Measurements from ENCODE around the gene PCP4L1.

Gene PCP4L1

DNA sequence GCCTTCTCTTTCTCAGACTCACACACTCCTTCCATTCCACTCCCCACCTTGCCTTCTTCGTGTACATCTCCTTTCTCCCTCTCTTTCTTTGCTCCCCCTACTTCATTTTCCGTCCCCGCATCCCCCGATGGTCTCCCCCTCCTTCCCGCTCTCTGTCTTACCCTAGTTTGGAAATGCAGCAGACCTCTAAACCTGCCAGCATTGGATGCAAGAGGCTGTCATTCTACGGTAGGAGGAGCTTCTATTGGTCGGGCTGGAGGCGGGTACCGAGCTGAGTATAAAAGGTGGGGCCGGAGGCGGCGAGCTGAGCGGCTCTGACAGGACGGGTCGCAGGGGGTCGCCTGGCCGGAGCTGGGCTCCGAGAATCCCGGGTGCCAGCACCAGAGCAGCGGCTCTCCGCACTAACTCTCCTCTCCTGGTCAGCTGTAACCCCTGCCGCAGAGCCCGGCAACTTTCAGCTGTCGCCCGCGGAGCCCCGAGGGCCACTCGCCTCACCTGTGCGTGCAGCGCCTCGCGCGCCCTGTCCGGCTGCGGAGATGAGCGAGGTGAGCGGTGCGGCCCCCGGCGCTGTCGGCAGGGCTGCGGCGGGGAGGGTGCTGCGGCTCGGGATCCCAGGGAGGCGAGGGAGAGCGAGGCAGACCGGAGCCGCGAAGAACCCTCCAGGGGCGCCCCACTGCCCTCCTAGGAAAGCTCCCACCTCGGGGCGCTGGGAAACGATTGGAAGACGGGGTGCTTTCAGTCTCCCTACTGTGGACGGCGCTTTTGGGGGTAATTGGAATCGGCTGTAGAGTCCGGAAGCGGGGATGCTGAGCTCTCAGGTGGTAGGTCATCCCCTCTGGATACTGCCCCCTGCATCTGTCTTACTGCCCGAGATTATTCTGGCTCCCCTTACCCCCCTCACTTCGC lies at the start of gene PCP4L1:
TSS of gene PCP4L1 (plus strand) at position 307 of the 906 bp plus-strand sequence. CDS start at position 537, 230 bp downstream.
- H3K27me3 ChIP-seq (ENCODE audit: control insufficient read depth in 1 of 2, insufficient read depth in 2 of 2, low read length in 2 of 2), result peaks cover 13 to 26% of the 10 kb centered on the region in 2 donors
- peak within 1 kb of the TSS; percentile 62 to 63 for H3K4me3 ChIP-seq (ENCODE audit: low read depth in 1 of 2, low read length in 2 of 2)
- peaks cover 0 to 3% of the 10 kb centered on the region in 2 donors for H3K9me3 ChIP-seq (ENCODE audit: control insufficient read depth in 1 of 2, low read length in 2 of 2)
- no peaks in the 10 kb centered on the region for H3K36me3 ChIP-seq (ENCODE audit: control insufficient read depth in 1 of 2, insufficient read depth in 2 of 2, low read length in 2 of 2)
- no peak within 1 kb of the TSS for H3K27ac ChIP-seq (ENCODE audit: low read depth, low read length)
- H3K4me1 ChIP-seq (ENCODE audit: control insufficient read depth in 1 of 2, insufficient read depth in 2 of 2, low read length in 2 of 2), result peaks cover 11 to 17% of the 10 kb centered on the region in 2 donors
- no peak within 1 kb of the TSS for H3K9ac ChIP-seq (ENCODE audit: low read depth in 1 of 2, low read length in 2 of 2)

DNA sequence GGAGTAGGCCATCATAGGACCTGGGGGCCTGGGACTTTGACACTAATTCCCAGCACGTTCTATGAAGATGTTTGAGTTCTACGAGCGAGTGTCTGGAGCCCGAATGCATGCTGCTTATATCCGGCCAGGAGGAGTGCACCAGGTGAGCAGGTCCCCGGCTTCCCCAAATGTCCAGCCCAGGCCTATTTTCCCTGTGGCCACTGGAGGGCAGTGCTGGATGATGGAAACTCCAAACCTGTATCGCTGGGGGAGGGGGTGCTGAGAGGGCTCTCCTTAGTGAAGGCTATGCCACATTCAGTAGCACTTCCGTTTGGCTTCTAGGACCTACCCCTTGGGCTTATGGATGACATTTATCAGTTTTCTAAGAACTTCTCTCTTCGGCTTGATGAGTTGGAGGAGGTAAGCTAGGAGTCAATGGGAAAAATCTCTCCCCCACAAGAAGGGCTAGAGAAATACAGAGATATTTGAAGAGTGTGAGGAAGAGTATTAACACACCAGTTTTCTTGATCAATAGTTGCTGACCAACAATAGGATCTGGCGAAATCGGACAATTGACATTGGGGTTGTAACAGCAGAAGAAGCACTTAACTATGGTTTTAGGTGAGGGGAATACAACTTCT lies 48.6 kb upstream of the PCP4L1 start:
- Histone ChIP-seq H3K4me3 (ENCODE audit: low read depth in 1 of 2, low read length in 2 of 2) (no peak overlapping the region), H3K9me3 (ENCODE audit: control insufficient read depth in 1 of 2, low read length in 2 of 2) (no peaks in the 10 kb centered on the region), H3K27ac (ENCODE audit: low read depth, low read length) (no peak overlapping the region), H3K9ac (ENCODE audit: low read depth in 1 of 2, low read length in 2 of 2) (no peak overlapping the region), H3K4me1 (ENCODE audit: control insufficient read depth in 1 of 2, insufficient read depth in 2 of 2, low read length in 2 of 2) (peaks cover 5 to 12% of the 10 kb centered on the region in 2 donors), H3K27me3 (ENCODE audit: control insufficient read depth in 1 of 2, insufficient read depth in 2 of 2, low read length in 2 of 2) (no peaks in the 10 kb centered on the region), H3K36me3 (ENCODE audit: control insufficient read depth in 1 of 2, insufficient read depth in 2 of 2, low read length in 2 of 2) (peaks cover 52 to 86% of the 10 kb centered on the region in 2 donors)

DNA sequence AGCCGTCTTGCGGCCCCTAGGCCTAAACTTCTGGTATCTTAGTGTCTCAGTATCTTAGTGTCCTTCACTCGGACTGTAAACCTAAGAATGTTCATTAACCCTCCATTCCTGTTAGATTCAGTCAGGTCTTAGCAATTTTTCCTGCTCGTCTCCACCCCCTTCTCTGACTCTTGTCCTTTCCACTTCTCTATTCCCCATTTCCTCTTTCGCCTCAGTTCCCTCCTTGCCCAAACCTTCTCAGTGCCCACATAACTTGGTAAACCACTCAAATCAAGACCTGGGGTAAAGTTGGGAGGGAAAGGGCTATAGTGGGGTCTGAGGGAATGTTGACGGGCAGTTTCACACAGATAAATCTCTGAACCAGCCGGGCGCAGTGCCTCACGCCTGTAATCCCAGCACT lies 44.2 kb upstream of the PCP4L1 start:
- Histone ChIP-seq H3K27me3 (ENCODE audit: control insufficient read depth in 1 of 2, insufficient read depth in 2 of 2, low read length in 2 of 2) (no peaks in the 10 kb centered on the region), H3K9me3 (ENCODE audit: control insufficient read depth in 1 of 2, low read length in 2 of 2) (no peaks in the 10 kb centered on the region), H3K4me3 (ENCODE audit: low read depth in 1 of 2, low read length in 2 of 2) (no peak overlapping the region), H3K9ac (ENCODE audit: low read depth in 1 of 2, low read length in 2 of 2) (no peak overlapping the region), H3K27ac (ENCODE audit: low read depth, low read length) (no peak overlapping the region), H3K36me3 (ENCODE audit: control insufficient read depth in 1 of 2, insufficient read depth in 2 of 2, low read length in 2 of 2) (peaks cover 35 to 58% of the 10 kb centered on the region in 2 donors), H3K4me1 (ENCODE audit: control insufficient read depth in 1 of 2, insufficient read depth in 2 of 2, low read length in 2 of 2) (peaks cover 15 to 27% of the 10 kb centered on the region in 2 donors)

DNA sequence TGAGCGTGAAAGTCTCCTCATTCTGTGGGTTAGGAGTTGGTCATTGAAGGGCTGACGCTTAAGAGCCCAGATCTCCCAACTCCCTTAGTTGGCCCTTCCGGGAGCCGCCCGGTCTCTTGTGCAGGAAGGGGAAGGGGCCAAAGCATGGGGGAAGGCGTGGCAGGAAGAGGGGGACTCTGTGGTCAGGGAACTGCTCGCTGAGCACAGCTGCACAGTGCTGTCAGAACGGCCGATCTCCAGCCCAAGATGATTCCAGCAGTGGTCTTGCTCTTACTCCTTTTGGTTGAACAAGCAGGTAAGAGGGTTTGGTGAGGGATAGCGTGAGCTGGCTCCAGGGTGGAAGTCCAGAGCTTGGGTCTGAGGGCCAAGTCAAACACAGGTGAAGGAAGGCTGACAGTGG lies 43.5 kb upstream of the PCP4L1 start, which contains the start of gene FCER1G:
TSS of gene FCER1G (plus strand) at position 220 of the 400 bp plus-strand sequence. CDS start at position 247, 27 bp downstream.
- Histone ChIP-seq H3K27ac (ENCODE audit: low read depth, low read length) (peak within 1 kb of the TSS; percentile 20), H3K4me1 (ENCODE audit: control insufficient read depth in 1 of 2, insufficient read depth in 2 of 2, low read length in 2 of 2) (peaks cover 11 to 31% of the 10 kb centered on the region in 2 donors), H3K27me3 (ENCODE audit: control insufficient read depth in 1 of 2, insufficient read depth in 2 of 2, low read length in 2 of 2) (no peaks in the 10 kb centered on the region), H3K4me3 (ENCODE audit: low read depth in 1 of 2, low read length in 2 of 2) (peak within 1 kb of the TSS; percentile 46 to 65), H3K9ac (ENCODE audit: low read depth in 1 of 2, low read length in 2 of 2) (no peak within 1 kb of the TSS), H3K9me3 (ENCODE audit: control insufficient read depth in 1 of 2, low read length in 2 of 2) (no peaks in the 10 kb centered on the region), H3K36me3 (ENCODE audit: control insufficient read depth in 1 of 2, insufficient read depth in 2 of 2, low read length in 2 of 2) (peaks cover 30 to 51% of the 10 kb centered on the region in 2 donors)

DNA sequence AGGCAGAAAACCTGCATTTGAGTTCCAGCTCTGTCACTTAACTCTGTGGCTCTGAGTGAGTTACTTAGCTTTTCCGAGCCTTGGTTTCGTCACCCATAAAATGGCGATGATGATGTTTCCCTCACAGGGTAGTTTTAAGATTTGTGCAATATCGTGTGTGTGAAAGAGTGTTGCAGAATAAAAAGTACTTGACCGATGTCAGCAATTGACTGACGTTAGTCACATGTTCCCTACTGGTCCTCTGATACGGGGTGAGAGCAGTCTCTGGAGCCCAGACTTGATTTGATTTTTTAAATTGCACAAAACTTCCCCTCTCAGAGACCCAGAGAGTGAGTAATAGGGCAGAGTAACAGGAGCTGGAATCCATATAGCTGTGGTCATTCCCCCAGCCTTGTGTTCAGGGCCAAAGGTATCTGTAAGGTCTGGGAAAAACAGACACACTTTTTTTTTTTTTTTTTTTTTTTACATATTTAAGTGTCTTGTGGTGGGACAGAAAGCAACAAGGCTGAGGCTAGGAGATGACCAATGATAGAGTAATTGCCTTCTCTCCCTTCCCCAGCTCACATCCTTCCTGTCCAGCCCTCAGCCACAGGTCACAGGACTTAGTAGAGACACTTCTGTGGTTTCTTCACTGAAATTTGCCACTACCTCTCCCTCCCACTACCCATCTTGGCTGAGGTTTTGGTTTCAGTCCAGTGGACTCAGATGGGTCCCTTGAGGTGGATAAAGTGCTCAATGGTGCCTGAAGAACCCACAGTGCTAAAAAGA lies 41.4 kb upstream of the PCP4L1 start:
- Histone ChIP-seq H3K4me1 (ENCODE audit: control insufficient read depth in 1 of 2, insufficient read depth in 2 of 2, low read length in 2 of 2) (peaks cover 10 to 29% of the 10 kb centered on the region in 2 donors), H3K9me3 (ENCODE audit: control insufficient read depth in 1 of 2, low read length in 2 of 2) (no peaks in the 10 kb centered on the region), H3K4me3 (ENCODE audit: low read depth in 1 of 2, low read length in 2 of 2) (peak overlapping the region; percentile 1 to 17), H3K27ac (ENCODE audit: low read depth, low read length) (peak overlapping the region; percentile 71), H3K36me3 (ENCODE audit: control insufficient read depth in 1 of 2, insufficient read depth in 2 of 2, low read length in 2 of 2) (peaks cover 15 to 30% of the 10 kb centered on the region in 2 donors), H3K9ac (ENCODE audit: low read depth in 1 of 2, low read length in 2 of 2) (peak overlapping the region in 1 of 2 donors; percentile 24), H3K27me3 (ENCODE audit: control insufficient read depth in 1 of 2, insufficient read depth in 2 of 2, low read length in 2 of 2) (no peaks in the 10 kb centered on the region)

DNA sequence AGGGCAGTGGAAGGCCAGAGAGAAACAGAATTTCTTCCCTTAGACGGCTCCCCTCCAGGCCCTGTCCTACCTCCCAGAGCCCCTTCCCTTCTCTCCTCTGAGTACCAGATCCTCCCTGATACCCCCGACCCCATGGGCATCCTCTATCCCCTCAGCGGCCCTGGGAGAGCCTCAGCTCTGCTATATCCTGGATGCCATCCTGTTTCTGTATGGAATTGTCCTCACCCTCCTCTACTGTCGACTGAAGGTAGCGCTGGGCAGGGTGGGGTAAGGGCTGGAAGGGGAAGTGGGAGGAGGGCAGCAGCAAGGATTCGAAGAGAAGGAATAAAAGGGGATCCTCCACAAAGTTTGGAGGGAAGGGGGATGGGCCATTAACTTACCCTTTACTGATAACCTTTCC lies 40.7 kb upstream of the PCP4L1 start:
- Histone ChIP-seq H3K27ac (ENCODE audit: low read depth, low read length) (peak overlapping the region; percentile 11), H3K4me3 (ENCODE audit: low read depth in 1 of 2, low read length in 2 of 2) (no peak overlapping the region), H3K4me1 (ENCODE audit: control insufficient read depth in 1 of 2, insufficient read depth in 2 of 2, low read length in 2 of 2) (peaks cover 10 to 29% of the 10 kb centered on the region in 2 donors), H3K9me3 (ENCODE audit: control insufficient read depth in 1 of 2, low read length in 2 of 2) (no peaks in the 10 kb centered on the region), H3K36me3 (ENCODE audit: control insufficient read depth in 1 of 2, insufficient read depth in 2 of 2, low read length in 2 of 2) (peaks cover 12 to 24% of the 10 kb centered on the region in 2 donors), H3K27me3 (ENCODE audit: control insufficient read depth in 1 of 2, insufficient read depth in 2 of 2, low read length in 2 of 2) (no peaks in the 10 kb centered on the region), H3K9ac (ENCODE audit: low read depth in 1 of 2, low read length in 2 of 2) (no peak overlapping the region)

DNA sequence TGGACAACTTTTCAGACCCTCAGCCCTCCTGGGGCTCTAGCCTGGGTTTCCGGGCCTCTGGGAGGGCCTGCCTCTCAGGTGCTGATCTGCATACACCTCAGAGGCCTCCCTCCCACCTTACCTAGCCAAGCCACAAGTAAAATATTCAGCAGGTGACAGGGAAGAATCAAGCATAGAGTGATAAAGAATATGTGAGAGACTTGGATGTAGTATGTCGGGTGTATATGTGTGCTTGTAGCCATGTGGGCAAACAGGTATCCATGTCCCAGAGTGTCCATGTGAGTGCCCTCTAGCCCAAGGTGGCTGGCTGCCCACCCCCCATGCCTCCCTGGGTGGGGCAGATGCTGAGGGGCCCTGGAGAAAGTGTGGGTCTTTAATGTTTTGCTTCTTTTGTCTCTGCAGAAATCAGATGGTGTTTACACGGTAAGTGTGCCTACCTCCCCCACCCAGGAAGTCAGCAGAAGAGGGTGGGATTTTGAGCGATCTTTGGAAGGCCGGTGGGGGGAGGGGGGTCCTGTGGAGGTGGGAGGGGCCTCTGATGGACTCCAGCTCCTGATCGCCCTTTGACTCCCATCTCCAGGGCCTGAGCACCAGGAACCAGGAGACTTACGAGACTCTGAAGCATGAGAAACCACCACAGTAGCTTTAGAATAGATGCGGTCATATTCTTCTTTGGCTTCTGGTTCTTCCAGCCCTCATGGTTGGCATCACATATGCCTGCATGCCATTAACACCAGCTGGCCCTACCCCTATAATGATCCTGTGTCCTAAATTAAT lies 40.1 kb upstream of the PCP4L1 start:
- H3K27me3 ChIP-seq (ENCODE audit: control insufficient read depth in 1 of 2, insufficient read depth in 2 of 2, low read length in 2 of 2), result no peaks in the 10 kb centered on the region
- H3K9me3 ChIP-seq (ENCODE audit: control insufficient read depth in 1 of 2, low read length in 2 of 2), result no peaks in the 10 kb centered on the region
- no peak overlapping the region for H3K27ac ChIP-seq (ENCODE audit: low read depth, low read length)
- H3K4me1 ChIP-seq (ENCODE audit: control insufficient read depth in 1 of 2, insufficient read depth in 2 of 2, low read length in 2 of 2), result peaks cover 14 to 32% of the 10 kb centered on the region in 2 donors
- no peak overlapping the region for H3K9ac ChIP-seq (ENCODE audit: low read depth in 1 of 2, low read length in 2 of 2)
- peaks cover 6 to 17% of the 10 kb centered on the region in 2 donors for H3K36me3 ChIP-seq (ENCODE audit: control insufficient read depth in 1 of 2, insufficient read depth in 2 of 2, low read length in 2 of 2)
- H3K4me3 ChIP-seq (ENCODE audit: low read depth in 1 of 2, low read length in 2 of 2), result no peak overlapping the region

DNA sequence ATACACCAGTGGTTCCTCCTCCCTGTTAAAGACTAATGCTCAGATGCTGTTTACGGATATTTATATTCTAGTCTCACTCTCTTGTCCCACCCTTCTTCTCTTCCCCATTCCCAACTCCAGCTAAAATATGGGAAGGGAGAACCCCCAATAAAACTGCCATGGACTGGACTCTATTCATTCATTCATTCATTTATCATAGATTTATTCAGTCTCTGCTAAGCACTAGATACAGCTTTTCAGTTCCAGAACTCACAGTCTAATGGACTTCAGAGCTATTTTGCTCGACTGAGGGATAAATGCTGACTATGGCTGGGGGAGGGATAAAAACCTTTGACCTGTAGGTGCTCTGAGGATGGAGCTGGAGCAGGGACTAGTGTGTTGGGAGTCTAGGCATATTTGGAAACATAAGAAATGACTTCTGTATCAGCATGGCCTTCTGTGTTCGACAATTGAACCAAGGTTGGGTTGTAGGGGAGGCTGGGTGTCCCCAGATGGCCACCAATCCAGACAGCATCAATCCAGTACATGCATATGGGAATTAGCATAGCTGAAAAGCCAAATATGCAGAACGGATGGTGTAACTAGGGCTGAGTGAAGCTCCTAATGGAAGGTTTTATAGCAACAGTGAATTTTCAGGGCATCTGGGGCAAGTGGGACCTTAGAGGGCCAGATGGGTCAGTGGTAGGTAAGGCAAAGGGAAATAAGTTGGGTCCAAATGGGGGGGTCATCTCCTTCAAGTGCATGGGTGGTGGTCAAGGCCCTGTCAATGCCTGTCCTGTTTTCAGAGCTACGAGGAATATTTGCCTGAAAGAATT lies 39.3 kb upstream of the PCP4L1 start:
- H3K4me1 ChIP-seq (ENCODE audit: control insufficient read depth in 1 of 2, insufficient read depth in 2 of 2, low read length in 2 of 2), result peaks cover 19 to 40% of the 10 kb centered on the region in 2 donors

DNA sequence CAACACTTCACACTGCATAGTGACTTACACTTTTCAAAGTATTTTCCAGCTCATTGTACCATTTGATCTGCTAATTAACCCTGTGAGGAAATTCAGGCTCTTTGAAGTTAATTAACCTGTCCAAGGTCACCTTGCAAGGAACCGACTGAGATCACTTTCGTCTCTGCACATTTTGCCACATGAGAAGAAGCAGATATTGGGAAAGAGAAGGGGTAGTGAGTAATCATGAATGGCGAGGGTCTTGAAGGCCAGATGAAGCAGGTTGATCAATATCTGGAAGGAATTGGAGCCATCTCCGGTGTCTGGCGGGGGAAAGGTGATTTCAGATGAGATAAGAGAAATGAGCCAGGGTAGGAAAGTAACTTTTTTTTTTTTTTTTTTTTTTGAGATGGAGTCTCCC lies 38.5 kb upstream of the PCP4L1 start:
- no peaks in the 10 kb centered on the region for H3K9me3 ChIP-seq (ENCODE audit: control insufficient read depth in 1 of 2, low read length in 2 of 2)
- H3K27me3 ChIP-seq (ENCODE audit: control insufficient read depth in 1 of 2, insufficient read depth in 2 of 2, low read length in 2 of 2), result no peaks in the 10 kb centered on the region
- H3K4me1 ChIP-seq (ENCODE audit: control insufficient read depth in 1 of 2, insufficient read depth in 2 of 2, low read length in 2 of 2), result peaks cover 25 to 45% of the 10 kb centered on the region in 2 donors
- H3K9ac ChIP-seq (ENCODE audit: low read depth in 1 of 2, low read length in 2 of 2), result no peak overlapping the region
- no peak overlapping the region for H3K27ac ChIP-seq (ENCODE audit: low read depth, low read length)
- peaks cover 0 to 4% of the 10 kb centered on the region in 2 donors for H3K36me3 ChIP-seq (ENCODE audit: control insufficient read depth in 1 of 2, insufficient read depth in 2 of 2, low read length in 2 of 2)
- no peak overlapping the region for H3K4me3 ChIP-seq (ENCODE audit: low read depth in 1 of 2, low read length in 2 of 2)

More for the DNA sequence above, 39.3 kb upstream of the PCP4L1 start:
- Histone ChIP-seq H3K9ac (ENCODE audit: low read depth in 1 of 2, low read length in 2 of 2) (no peak overlapping the region), H3K4me3 (ENCODE audit: low read depth in 1 of 2, low read length in 2 of 2) (no peak overlapping the region), H3K27ac (ENCODE audit: low read depth, low read length) (no peak overlapping the region), H3K27me3 (ENCODE audit: control insufficient read depth in 1 of 2, insufficient read depth in 2 of 2, low read length in 2 of 2) (no peaks in the 10 kb centered on the region), H3K9me3 (ENCODE audit: control insufficient read depth in 1 of 2, low read length in 2 of 2) (no peaks in the 10 kb centered on the region), H3K36me3 (ENCODE audit: control insufficient read depth in 1 of 2, insufficient read depth in 2 of 2, low read length in 2 of 2) (peaks cover 0 to 9% of the 10 kb centered on the region in 2 donors)

All from duodenal mucosa (tissue), 2 donors.